COR-L47 (cell line): Measurements from ENCODE around the gene AP1B1.

Experiments used
- DNase-seq: peaks from one replicate; lab custom pipeline; 2025; lab: John Stamatoyannopoulos, UW

Gene AP1B1

DNA sequence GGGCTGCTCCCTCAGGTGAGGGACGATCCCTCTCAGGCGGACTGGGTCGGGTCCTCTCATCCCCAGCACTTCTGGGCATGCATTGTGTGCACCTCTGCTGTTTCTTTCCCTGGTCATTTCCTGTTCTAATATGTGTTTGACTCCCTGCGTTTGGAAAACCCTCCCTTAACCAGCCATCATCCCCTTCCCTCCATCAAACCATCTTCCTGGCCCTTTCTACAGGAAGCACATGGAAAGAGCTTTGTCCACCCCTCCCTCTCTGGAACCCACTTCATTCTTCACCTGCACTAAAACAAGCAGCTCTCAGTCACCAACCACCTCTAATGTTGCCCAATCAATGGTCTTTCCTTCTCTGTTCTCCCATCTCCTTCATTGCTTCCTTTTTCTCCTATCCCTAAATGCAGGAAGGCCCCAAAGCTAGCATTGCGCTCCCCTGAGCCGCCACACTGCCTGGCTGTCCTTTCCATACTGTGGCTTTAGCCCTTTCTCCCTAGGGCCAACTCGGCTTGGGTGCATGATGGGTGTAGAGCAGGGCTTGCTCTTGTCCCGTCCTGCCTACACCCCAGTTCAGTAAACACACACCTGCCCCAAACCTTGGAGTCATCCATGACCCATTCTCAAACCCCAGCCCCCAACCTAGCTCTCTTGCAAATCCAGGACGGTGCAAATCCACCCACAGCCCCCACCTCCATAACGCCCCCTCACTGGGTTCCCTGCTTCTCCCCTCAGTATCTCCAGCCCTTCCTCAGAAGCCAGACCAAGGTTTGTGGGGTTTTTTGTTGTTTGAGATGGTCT, 87.4 kb downstream of the AP1B1 start:
- no peak for DNase-seq

GRCh38 chr22:29300467-29300806, 87.9 kb downstream of the AP1B1 start:
- DNase-seq: no peak

DNA sequence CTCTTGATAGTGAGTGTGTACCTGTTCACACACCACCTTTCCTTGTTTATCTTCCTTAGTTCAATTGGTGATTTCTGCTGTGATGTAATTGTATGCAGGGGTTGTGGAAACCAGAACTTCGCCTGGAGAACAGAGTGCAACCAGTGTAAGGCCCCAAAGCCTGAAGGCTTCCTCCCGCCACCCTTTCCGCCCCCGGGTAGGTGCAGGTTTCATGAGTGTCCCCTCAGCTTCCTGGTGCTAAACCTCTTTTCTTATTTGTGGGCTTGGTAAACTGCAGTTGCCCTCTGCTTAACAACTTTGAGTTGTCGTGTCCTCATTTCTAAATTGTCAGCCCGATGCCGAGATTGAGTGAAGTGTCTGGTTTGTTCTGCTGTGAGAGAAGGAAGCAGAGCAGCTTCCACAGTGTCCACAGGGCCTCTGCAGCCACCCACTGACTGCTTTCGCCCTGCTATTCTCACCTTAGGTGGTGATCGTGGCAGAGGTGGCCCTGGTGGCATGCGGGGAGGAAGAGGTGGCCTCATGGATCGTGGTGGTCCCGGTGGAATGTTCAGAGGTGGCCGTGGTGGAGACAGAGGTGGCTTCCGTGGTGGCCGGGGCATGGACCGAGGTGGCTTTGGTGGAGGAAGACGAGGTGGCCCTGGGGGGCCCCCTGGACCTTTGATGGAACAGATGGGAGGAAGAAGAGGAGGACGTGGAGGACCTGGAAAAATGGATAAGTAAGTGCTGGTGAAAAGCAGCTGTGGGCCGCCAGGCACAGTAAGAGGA, 89.1 kb downstream of the AP1B1 start:
- no peak for DNase-seq

DNA sequence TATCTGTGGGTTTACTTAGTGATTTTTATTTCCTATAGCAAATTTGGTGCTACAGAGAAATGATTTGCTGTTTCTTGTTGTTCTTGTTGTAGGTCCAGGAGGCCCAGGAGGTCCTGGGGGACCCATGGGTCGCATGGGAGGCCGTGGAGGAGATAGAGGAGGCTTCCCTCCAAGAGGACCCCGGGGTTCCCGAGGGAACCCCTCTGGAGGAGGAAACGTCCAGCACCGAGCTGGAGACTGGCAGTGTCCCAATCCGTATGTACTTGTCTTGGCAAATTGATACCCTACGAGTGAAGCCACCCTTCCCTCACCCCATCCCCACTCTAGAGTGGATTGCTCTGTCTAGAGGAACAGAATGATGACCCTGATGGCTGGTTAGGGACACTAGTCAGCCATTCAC, 89.7 kb downstream of the AP1B1 start:
- no peak for DNase-seq

- DNase-seq: no peak
Observed at GRCh38 chr22:29292379-29292778, 96.0 kb downstream of the AP1B1 start.

GRCh38 chr22:29291215-29291614, 97.2 kb downstream of the AP1B1 start:
- DNase-seq: no peak

GRCh38 chr22:29290061-29290460, 98.3 kb downstream of the AP1B1 start:
- DNase-seq: no peak

DNA sequence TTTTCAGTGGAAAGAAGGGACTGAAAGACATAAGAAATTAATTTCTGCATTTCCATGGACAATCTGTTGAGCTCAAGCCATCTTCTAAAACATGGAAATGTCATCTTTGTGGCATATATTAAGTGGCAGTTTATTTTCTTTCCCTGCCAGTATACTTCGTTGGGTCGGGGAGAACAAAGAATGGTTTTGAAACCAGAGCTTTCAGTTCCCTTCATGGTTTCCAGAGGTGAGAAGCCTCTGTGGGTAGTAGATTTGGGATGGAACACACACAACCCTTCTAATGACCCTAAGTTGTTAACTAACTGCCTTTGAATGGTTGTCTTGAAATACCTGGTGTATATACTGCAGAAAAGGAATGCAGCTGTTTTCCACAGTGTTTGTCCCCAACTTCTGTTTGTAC, 99.5 kb downstream of the AP1B1 start:
- DNase-seq: no peak

DNA sequence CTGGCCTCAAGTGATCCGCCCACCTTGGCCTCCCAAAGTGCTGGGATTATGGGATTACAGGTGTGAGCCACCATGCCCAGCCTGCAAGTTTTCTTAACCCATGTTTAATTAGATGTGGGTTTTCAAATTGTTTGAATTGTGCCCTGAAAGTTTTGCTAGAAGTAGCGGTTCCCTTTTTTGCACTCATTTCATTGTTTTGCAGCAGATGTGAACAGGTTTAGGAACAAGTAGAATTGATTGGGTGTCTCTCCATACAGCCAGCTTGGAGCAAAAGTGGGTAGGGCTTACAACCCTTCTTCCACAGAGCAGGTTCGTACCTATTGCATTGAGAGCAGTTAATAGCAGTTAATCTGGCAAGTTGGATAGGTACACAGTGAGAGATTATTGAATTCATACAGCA, 104.2 kb downstream of the AP1B1 start:
- no peak for DNase-seq

DNA sequence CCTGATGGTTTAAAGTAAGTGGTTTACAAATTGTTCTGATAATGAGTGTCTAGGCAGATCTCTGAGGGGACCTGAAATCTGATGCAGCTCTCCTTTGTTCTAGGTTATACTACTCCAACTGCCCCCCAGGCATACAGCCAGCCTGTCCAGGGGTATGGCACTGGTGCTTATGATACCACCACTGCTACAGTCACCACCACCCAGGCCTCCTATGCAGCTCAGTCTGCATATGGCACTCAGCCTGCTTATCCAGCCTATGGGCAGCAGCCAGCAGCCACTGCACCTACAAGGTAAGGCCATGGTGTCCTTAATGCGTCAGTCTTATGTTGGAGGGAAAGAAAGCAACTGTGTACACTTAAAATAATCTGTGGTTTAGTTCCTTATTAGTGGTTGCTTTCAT, 110.4 kb downstream of the AP1B1 start:
- no peak for DNase-seq
